IMR-90 (cell line): ENCODE results near the gene TPX2. TPM values are rescaled to one million over a fixed set of nuclear protein-coding genes. Genes with fewer than 3 reads are reported as not detected.

Experiments used
- ATAC-seq: fragments of 200-7000 bp; cut with Tn5 transposase; 2 replicates; pipeline ENCODE4 v1.9.1; 2020; ENCODE audit warnings: low read depth, mild to moderate bottlenecking, moderate library complexity
- BruUV-seq: library from RNA; stranded (reverse); fragments of 400-500 nt; replicated peaks from 2 replicates; lab custom pipeline; 2021; lab: Mats Ljungman, UMichigan
- CTCF ChIA-PET: fragments of 300-600 bp; formaldehyde crosslinking; extraction: SDS; loops from one replicate; lab custom pipeline; 2021; ENCODE audit warnings: antibody characterized with exemption; lab: Yijun Ruan, JAX
- POLR2A ChIA-PET: fragments of 300-600 bp; sonication (Branson Sonifier 250); formaldehyde crosslinking; loops from one replicate; lab custom pipeline; 2022; ENCODE audit warnings: antibody characterized with exemption; ENCODE audit not compliant: unreplicated experiment; lab: Charles Lee
- DNase-seq: peaks from one replicate; pipeline ENCODE4 v3.0.0; 2013
- H2AFZ ChIP-seq: replicated peaks from 2 replicates; pipeline ENCODE3; 2013; ENCODE audit warnings: low read length, mild to moderate bottlenecking; ENCODE audit not compliant: poor library complexity
- H2AK5ac ChIP-seq: 2 replicates; pipeline ENCODE4 v1.6.1; 2013; ENCODE audit warnings: low read depth, low read length, inconsistent platforms
- H2AK9ac ChIP-seq: replicated peaks from 2 replicates; pipeline ENCODE3; 2013; ENCODE audit warnings: mild to moderate bottlenecking, low read depth, low read length, moderate library complexity; ENCODE audit not compliant: poor library complexity
- H2BK120ac ChIP-seq: 2 replicates; pipeline ENCODE4 v1.6.1; 2013; ENCODE audit warnings: low read depth, low read length, inconsistent platforms
- H2BK15ac ChIP-seq: 3 replicates; pipeline ENCODE4 v1.6.1; 2013; ENCODE audit warnings: low read depth, low read length, inconsistent platforms
- H2BK20ac ChIP-seq: 2 replicates; pipeline ENCODE4 v1.6.1; 2013; ENCODE audit warnings: low read depth, mild to moderate bottlenecking, inconsistent platforms, low read length, moderate library complexity
- H2BK5ac ChIP-seq: 2 replicates; pipeline ENCODE4 v1.6.1; 2013; ENCODE audit warnings: mild to moderate bottlenecking, low read depth, low read length, inconsistent platforms; ENCODE audit not compliant: poor library complexity, severe bottlenecking
- H3K14ac ChIP-seq: replicated peaks from 2 replicates; pipeline ENCODE4 v1.6.1; 2013; ENCODE audit warnings: low read depth, low read length, inconsistent platforms
- H3K18ac ChIP-seq: 2 replicates; pipeline ENCODE4 v1.6.1; 2013; ENCODE audit warnings: low read depth, low read length, control low read depth
- H3K23ac ChIP-seq: 2 replicates; pipeline ENCODE4 v1.6.1; 2013; ENCODE audit warnings: low read depth, low read length, inconsistent platforms
- H3K27ac ChIP-seq: 2 replicates; pipeline ENCODE4 v1.5.1; 2013; ENCODE audit warnings: mild to moderate bottlenecking, control low read depth, low read length; ENCODE audit not compliant: insufficient read depth
- H3K27me3 ChIP-seq: 2 replicates; pipeline ENCODE4 v1.6.1; 2013; ENCODE audit warnings: low read length; ENCODE audit not compliant: control insufficient read depth, insufficient read depth
- H3K36me3 ChIP-seq: 2 replicates; pipeline ENCODE4 v1.6.1; 2013; ENCODE audit warnings: low read length, mixed read lengths; ENCODE audit not compliant: control insufficient read depth, insufficient read depth
- H3K4ac ChIP-seq: 2 replicates; pipeline ENCODE4 v1.6.1; 2013; ENCODE audit warnings: low read depth, low read length, inconsistent platforms
- H3K4me1 ChIP-seq: 2 replicates; pipeline ENCODE4 v1.6.1; 2013; ENCODE audit warnings: low read length, mixed read lengths; ENCODE audit not compliant: control insufficient read depth, insufficient read depth
- H3K4me2 ChIP-seq: 2 replicates; pipeline ENCODE4 v1.6.1; 2013; ENCODE audit warnings: low read depth, mild to moderate bottlenecking, control low read depth, low read length, moderate library complexity
- H3K4me3 ChIP-seq: 2 replicates; pipeline ENCODE4 v1.5.1; 2013; ENCODE audit warnings: low read depth, mild to moderate bottlenecking, control low read depth, low read length, moderate library complexity; ENCODE audit not compliant: insufficient read depth
- H3K56ac ChIP-seq: 2 replicates; pipeline ENCODE4 v1.6.1; 2013; ENCODE audit warnings: low read length, inconsistent platforms; ENCODE audit not compliant: insufficient read depth; ENCODE audit errors: extremely low read depth
- H3K79me1 ChIP-seq, 2 experiments: 2 replicates each; pipeline ENCODE4 v1.6.1; 2013; ENCODE audit warnings: low read length in 2 of 2, inconsistent platforms in 1 of 2, low read depth in 1 of 2
- H3K9ac ChIP-seq: 2 replicates; pipeline ENCODE4 v1.6.1; 2013; ENCODE audit warnings: low read depth, low read length, control low read depth
- H3K9me1 ChIP-seq: 2 replicates; pipeline ENCODE4 v1.6.1; 2013; ENCODE audit warnings: low read length, inconsistent platforms; ENCODE audit not compliant: insufficient read depth
- H3K9me3 ChIP-seq: 2 replicates; pipeline ENCODE4 v1.6.1; 2013; ENCODE audit warnings: low read length; ENCODE audit not compliant: control insufficient read depth, insufficient read depth
- H4K20me1 ChIP-seq: 2 replicates; pipeline ENCODE4 v1.6.1; 2013; ENCODE audit warnings: low read length, inconsistent platforms; ENCODE audit not compliant: insufficient read depth
- H4K5ac ChIP-seq: 2 replicates; pipeline ENCODE4 v1.6.1; 2013; ENCODE audit warnings: mild to moderate bottlenecking, low read depth, low read length, control low read depth
- H4K8ac ChIP-seq, 2 experiments: 2 replicates each; pipeline ENCODE4 v1.6.1; 2013; ENCODE audit warnings: low read depth in 2 of 2, low read length in 2 of 2, control low read depth in 1 of 2, inconsistent platforms in 1 of 2
- H4K91ac ChIP-seq: 2 replicates; pipeline ENCODE4 v1.6.1; 2013; ENCODE audit warnings: low read depth, low read length, inconsistent platforms; ENCODE audit not compliant: insufficient read depth
- CEBPB ChIP-seq: IDR thresholded peaks from 2 replicates; pipeline ENCODE4 v1.6.1; 2012; ENCODE audit warnings: low read depth, low read length, improper control_type of control experiment
- FOS ChIP-seq: fragments of 150-350 bp; IDR thresholded peaks from 2 replicates; pipeline ENCODE4 v1.6.1; 2016; ENCODE audit warnings: low read depth, low read length
- MAZ ChIP-seq: IDR thresholded peaks from 2 replicates; pipeline ENCODE4 v1.6.1; 2012; ENCODE audit warnings: low read depth, mild to moderate bottlenecking, low read length, improper control_type of control experiment, moderate library complexity, borderline replicate concordance
- MXI1 ChIP-seq: IDR thresholded peaks from 2 replicates; pipeline ENCODE4 v1.6.1; 2012; ENCODE audit warnings: low read depth, mild to moderate bottlenecking, low read length, moderate library complexity, borderline replicate concordance
- RCOR1 ChIP-seq: IDR thresholded peaks from 2 replicates; pipeline ENCODE4 v1.6.1; 2012; ENCODE audit warnings: mild to moderate bottlenecking, low read length, improper control_type of control experiment; ENCODE audit not compliant: insufficient replicate concordance
- WGBS, 2 experiments: methylation state at CpG; one replicate each; pipeline versions ENCODE4 v1.1.5 to v1.1.7; 2013; ENCODE audit warnings: missing lambda C conversion rate in 2 of 2; ENCODE audit not compliant: insufficient read length in 1 of 2; ENCODE audit errors: extremely low coverage in 2 of 2; 5-methylcytosine and 5-hydroxymethylcytosine counted together
- dilution Hi-C: fragments of 300-500 bp; cut with HindIII; formaldehyde crosslinking; loops from one replicate; pipeline ENCODE4 v1.14.3; 2018; ENCODE audit warnings: low sequenced_read_pairs; ENCODE audit not compliant: unreplicated experiment
- in situ Hi-C: fragments of 300-500 bp; cut with MboI; formaldehyde crosslinking; loops from 3 replicates; pipeline ENCODE4 v1.14.3; 2019; ENCODE audit warnings: low sequenced_read_pairs, inconsistent platforms, mixed read lengths
- intact Hi-C: fragments of 100-400 bp; cut with micrococcal nuclease; formaldehyde crosslinking; loops from 2 replicates; pipeline ENCODE4 v1.10.0; 2022
- polyA plus RNA-seq, 3 experiments: library from polyadenylated mRNA; depleted of rRNA; stranded (reverse); fragments of >200 nt; gene quantifications; 2 replicates each; pipeline ENCODE4 v1.2.3, GENCODE V29; 2012; ENCODE audit warnings: low replicate concordance in 1 of 3
- total RNA-seq: library from RNA; depleted of rRNA; stranded (reverse); fragments of >200 nt; gene quantifications from 2 replicates; pipeline ENCODE4 v1.2.3, GENCODE V29; 2012

TPX2 gene
- total and polyA plus RNA-seq, 2 of the 4 experiments (the other 2 are of a cell fraction): 28.5 to 72.2 TPM

GRCh38 chr20:31757254-31757653, 18.2 kb downstream of the TPX2 start:
- Histone ChIP-seq H3K36me3 (no peaks in the 10 kb centered on the region), H3K4me1 (peaks cover 19% of the 10 kb centered on the region), H3K56ac (no peak overlapping the region), H2BK15ac (no peak overlapping the region), H3K4ac (0 out of 2 replicates have a peak overlapping the region, but pooled peaks have one; percentile 36), H3K14ac (no peak overlapping the region), H3K9me3 (no peaks in the 10 kb centered on the region), H2AK9ac (no peak overlapping the region), H2BK5ac (no peak overlapping the region), H3K9ac (no peak overlapping the region), H4K5ac (no peak overlapping the region), H3K23ac (no peak overlapping the region), H3K27ac (no peak overlapping the region), H3K4me2 (no peak overlapping the region), H3K18ac (no peak overlapping the region; the same call in 1 of the 2 replicates), H2AFZ (no peak overlapping the region), H3K9me1 (no peaks in the 10 kb centered on the region; the same call in none of the 2 replicates), H2BK120ac (no peak overlapping the region; the same call in 1 of the 2 replicates), H4K20me1 (no peaks in the 10 kb centered on the region; the same call in none of the 2 replicates), H4K8ac (no peak overlapping the region; a peak in 1 of 4 replicates), H2AK5ac (no peak overlapping the region), H4K91ac (no peak overlapping the region), H2BK20ac (no peak overlapping the region), H3K27me3 (no peaks in the 10 kb centered on the region), H3K79me1 (peaks cover 15 to 59% of the 10 kb centered on the region in 2 experiments), H3K4me3 (no peak overlapping the region)
- intact Hi-C loops (no loop called here), in situ Hi-C loops (no loop called here), dilution Hi-C loops (no loop called here)
- DNase-seq (no peak), ATAC-seq (no peak)
- ChIA-PET POLR2A (no interaction called here), CTCF (no interaction called here)
- no CpG with 5 or more reads among the region's 3 CpGs for WGBS, 2 experiments
- no TSS peak for BruUV-seq
- no peak for TF ChIP-seq MAZ
- TF ChIP-seq MXI1: no peak
- no peak for TF ChIP-seq FOS
- no peak for TF ChIP-seq RCOR1
- no peak for TF ChIP-seq CEBPB
